NCI-H1092 treated with DMSO at 0.1 percent for 48 hours (cell line): Measurements from ENCODE around the gene CENATAC.
"Not testable (repeated sequence)": the region's sequence is repeated elsewhere in the genome, so short reads cannot be mapped to it uniquely, and the experiment has no call there.

ENCODE experiments used
- DNase-seq: peaks from one replicate; lab custom pipeline; 2025; lab: John Stamatoyannopoulos, UW

CENATAC gene, protein sequence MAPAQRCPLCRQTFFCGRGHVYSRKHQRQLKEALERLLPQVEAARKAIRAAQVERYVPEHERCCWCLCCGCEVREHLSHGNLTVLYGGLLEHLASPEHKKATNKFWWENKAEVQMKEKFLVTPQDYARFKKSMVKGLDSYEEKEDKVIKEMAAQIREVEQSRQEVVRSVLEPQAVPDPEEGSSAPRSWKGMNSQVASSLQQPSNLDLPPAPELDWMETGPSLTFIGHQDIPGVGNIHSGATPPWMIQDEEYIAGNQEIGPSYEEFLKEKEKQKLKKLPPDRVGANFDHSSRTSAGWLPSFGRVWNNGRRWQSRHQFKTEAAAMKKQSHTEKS

DNA sequence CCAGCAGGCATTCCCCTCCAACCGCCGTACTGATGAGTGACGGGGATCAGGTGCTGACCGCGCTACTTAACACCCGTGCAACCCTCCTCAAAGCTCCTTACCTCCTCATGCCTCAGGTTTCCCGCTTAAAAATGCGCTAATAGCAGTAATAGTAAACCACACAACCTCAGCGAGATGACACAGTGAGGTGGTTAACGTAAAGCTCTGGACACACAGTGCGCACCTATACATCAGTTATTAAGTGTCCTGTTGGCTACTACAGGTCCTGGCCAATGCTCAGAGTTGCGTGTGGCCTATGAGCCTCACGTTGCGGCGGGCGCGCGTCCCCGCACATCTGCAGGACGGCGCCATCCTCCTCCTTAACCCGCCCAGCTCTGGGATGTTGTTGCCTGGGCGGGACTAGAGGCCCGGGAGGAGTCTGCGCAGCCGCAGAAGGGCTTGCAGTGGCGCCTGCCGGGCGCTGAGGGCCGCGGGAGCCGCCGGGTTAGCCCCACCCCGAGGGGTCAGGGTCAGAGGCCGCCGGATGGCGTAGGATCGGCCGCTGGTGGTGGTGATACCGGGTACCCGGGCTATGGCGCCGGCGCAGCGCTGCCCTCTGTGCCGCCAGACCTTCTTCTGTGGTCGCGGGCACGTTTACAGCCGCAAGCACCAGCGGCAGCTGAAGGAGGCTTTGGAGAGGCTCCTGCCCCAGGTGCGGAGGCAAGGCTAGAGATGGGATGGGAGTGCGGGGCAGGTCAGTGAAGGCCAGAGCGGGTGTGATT, at the start of gene CENATAC:
Gene CENATAC, plus strand, starts transcription at position 512 of the 761 bp plus-strand sequence. Its CDS starts 60 bp downstream, at position 572.
- DNase-seq, result peak; percentile 96

DNA sequence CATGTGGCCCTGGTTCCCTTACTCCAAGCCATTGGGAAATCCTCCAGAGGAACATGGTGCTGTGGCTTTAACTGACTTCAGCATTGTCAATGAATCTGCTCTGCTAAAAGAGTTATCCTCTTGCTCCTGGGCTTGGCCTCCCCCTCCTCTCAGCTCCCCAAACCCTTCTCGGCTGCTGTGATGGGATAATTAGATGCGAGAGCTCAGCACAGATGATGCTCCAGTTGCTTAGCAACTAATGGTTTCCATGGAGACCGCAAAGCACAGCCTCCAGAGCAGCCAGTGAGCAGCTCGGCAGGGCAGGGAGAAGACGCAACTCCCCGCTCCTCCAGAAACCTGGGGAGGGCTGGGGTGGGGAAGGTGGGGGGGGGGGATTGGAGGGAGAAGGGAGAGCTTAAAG, 44.7 kb upstream of the CENATAC start:
- peak; percentile 36 for DNase-seq

DNA sequence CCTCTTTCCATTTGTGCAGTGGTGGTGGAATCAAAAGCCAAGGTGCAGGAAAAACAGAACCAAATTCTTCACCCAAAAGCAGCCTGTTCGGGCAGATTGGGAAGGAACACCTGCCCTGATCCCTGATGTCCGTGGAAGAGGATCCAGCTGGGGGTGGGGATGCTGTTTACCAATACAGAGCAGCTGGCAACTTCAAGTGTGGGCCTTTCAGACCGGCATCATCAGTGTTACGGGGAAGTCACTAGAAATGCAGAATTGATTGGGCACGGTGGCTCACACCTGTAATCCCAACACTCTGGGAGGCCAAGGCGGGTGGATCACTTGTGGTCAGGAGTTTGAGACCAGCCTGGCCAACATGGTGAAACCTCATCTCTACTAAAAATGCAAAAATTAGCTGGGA, 44.0 kb upstream of the CENATAC start:
- DNase-seq, result not testable (repeated sequence)

DNA sequence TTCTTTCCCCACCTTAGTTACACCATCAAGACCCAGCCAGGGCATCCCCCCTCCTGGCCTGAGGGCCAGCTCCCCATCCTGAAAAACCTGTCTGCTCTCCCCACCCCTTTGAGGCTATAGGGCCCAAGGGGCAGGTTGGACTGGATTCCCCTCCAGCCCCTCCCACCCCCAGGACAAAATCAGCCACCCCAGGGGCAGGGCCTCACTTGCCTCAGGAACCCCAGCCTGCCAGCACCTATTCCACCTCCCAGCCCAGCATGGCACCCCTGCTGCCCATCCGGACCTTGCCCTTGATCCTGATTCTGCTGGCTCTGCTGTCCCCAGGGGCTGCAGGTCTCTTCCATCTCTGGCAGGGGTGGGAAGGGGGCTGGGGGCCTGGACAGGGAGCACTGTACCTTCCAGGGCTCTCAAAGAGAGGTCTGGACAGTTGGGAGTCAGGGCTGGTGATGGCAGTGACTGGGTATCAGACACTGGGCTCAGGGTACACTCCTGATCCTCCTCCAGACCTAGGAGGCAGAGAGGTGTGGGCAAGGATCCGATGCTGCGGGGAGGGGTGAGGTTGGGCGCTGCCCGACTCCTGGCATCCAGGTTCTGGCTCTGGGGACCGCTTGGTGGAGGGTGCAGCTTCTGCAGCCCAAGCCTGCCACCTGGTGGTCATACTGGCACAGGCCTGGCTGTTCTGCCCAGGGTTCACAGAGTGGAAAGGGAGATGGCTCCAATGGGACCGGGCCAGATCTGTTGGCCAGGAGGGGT, 41.7 kb upstream of the CENATAC start, which contains the start of gene UPK2:
Gene UPK2, plus strand, starts transcription at position 205 of the 753 bp plus-strand sequence. Its CDS starts 53 bp downstream, at position 258.
- peak; percentile 62 for DNase-seq

DNA sequence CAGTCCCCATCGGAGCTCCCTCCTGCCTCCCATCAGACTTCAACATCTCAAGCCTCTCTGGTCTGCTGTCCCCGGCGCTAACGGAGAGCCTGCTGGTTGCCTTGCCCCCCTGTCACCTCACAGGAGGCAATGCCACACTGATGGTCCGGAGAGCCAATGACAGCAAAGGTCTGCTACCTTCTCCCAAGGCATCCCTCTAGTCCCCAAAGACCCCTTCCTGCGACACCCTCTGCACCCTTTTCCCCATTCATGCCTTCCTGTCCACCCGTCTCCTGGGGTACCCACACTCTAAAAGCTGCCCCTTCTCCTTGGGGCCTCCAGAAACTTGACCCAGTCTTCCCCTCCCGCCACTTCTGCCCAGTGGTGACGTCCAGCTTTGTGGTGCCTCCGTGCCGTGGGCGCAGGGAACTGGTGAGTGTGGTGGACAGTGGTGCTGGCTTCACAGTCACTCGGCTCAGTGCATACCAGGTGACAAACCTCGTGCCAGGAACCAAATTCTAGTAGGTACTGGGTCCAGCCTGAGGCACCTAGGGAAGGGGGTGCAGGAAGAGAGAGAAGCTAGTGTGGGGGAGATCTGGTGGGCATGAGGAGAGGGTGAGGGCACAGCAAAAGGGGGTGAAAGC, 41.0 kb upstream of the CENATAC start:
- no peak for DNase-seq

DNA sequence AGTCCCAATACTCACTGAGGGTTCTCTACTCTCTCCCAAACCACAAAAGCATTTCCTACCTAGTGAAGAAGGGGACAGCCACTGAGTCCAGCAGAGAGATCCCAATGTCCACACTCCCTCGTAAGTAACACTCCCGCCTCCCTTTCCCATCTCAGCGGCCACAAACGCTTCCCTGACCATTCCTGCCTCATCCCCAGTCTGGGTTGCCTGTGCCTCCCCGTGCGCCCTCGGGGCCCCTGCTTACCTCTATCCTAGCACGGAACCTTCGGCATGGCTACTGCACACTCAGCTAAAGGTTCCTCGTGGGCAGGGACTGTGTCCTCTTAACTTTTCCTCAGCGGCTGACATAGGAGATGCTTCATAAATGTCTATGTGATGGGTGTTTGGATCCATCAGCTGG, 40.4 kb upstream of the CENATAC start:
- DNase-seq, result no peak

DNA sequence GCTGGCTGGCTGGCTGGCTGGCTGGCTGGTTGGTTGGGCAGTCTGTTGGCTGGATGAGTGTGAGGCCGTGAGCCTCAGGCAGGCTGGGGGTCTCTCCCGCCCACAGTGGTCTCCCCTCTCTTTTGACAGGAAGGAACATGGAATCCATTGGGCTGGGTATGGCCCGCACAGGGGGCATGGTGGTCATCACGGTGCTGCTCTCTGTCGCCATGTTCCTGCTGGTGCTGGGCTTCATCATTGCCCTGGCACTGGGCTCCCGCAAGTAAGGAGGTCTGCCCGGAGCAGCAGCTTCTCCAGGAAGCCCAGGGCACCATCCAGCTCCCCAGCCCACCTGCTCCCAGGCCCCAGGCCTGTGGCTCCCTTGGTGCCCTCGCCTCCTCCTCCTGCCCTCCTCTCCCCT, 40.0 kb upstream of the CENATAC start:
- DNase-seq, result no peak

DNA sequence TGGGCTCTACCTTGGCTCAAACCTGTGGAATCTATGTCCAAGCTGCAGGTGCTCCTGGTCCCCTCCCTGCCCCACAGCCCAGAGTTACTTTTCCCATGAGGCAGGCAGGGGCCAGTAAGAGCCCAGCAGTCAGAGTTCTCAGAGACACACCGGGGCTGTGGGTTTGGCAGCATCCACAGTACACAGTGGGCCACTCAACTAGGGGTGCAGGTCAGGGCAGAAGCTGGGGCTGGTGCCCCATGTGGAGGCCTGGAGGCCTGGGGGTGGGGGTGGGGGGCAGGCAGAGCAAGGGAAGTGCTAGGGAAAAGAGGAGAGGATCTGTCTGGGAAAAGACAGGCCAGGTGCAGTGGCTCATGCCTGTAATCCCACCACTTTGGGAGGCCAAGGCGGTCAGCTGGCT, 39.4 kb upstream of the CENATAC start:
- DNase-seq, result no peak

DNA sequence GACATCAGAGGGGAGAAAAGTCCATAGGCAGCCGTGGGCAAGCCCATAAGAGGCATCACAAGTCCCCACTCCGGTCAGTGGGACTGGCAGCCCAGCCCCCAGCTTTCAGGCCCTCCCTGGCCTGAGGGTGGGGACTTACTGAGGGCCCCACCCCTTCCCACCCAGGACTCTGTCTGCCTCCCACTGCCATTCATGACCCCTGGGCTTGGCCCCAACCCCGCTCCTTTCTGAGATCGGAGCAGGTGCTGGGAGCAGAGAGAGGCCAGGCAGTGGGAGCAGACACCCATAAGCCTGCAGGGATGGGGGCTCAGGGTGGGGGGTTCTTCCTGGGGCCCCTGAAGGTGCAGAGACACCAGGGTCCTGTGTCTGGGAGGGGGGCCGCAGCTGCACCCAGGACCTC, 36.7 kb upstream of the CENATAC start:
- no peak for DNase-seq

DNA sequence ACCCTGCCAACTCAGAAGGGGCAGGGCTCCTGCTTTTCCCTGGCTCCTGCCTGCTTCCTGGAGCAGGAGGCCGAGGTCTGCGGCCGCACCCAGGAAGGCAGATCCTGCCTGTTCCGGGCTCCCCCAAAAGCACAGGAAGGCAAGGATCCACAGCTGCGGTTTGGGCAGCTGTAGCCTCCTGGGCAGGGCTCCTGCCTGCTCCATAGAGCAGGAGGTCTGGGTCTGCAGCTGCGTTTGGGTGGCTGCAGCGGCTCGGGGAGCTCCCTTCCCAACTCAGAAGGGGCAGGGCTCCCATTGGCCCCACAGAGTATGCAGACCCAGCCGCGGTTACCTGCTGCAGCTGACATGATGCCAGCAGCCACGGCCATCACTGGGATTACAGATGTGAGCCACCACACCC, 36.3 kb upstream of the CENATAC start:
- DNase-seq, result no peak

DNA sequence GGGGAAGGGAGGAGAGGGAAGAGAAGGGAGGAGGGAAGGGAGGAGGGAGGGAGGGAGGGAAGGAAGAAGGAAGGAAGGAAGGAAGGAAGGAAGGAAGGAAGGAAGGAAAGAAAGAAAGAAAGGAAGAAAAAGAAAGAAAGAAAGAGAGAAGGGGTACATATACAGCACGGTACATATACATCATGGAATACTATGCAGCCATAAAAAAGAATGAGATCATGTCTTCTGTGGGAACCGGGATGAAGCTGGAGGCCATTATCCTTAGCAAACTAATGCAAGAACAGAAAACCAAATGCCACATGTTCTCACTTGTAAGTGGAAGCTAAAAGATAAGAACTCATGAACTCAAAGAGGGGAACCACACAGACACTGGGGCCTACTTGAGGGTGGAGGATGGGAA, 28.4 kb upstream of the CENATAC start:
- DNase-seq, result not testable (repeated sequence)

DNA sequence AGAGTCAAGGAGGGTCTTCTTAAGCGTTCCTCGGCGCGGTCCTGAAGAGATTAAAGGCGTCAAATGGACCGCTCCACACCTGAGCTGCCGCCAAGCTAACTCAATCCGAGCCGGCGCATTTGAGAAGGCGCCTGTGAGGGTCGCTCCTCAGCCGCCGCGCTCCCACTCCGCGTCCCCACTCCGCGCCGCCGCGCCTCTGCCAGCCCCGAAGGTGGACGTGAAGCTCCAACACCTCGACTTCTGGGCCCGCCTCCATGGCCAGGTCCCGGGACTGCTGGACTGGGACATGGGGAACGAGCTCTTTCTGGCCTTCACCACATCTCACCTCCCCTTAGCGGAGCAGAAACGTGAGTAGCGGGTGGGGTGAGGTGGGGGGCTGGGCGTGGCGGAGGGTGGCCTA, 26.3 kb upstream of the CENATAC start, which contains the start of gene FOXR1:
Gene FOXR1, plus strand, starts transcription at position 116 of the 400 bp plus-strand sequence. Its CDS starts 171 bp downstream, at position 287.
- DNase-seq, result no peak

DNA sequence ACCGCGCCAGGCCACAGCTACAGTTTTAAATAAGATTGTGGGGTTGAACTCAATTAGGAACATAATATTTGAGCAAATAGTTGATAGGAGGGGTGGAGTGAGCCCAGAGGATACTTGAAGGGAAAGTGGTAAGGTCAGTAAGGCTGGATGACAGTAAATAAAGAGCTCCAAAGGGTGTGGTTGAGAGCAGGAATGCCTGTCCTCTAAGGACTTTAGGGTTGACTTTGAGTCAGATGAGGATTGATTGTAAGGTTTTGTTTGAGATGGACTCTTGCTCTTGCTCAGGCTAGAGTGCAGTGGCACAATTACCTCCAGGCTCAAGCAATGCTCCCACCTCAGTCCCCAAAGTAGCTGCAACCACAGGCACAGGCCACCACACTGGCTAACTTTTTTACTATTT, 24.0 kb upstream of the CENATAC start:
- DNase-seq, result no peak

DNA sequence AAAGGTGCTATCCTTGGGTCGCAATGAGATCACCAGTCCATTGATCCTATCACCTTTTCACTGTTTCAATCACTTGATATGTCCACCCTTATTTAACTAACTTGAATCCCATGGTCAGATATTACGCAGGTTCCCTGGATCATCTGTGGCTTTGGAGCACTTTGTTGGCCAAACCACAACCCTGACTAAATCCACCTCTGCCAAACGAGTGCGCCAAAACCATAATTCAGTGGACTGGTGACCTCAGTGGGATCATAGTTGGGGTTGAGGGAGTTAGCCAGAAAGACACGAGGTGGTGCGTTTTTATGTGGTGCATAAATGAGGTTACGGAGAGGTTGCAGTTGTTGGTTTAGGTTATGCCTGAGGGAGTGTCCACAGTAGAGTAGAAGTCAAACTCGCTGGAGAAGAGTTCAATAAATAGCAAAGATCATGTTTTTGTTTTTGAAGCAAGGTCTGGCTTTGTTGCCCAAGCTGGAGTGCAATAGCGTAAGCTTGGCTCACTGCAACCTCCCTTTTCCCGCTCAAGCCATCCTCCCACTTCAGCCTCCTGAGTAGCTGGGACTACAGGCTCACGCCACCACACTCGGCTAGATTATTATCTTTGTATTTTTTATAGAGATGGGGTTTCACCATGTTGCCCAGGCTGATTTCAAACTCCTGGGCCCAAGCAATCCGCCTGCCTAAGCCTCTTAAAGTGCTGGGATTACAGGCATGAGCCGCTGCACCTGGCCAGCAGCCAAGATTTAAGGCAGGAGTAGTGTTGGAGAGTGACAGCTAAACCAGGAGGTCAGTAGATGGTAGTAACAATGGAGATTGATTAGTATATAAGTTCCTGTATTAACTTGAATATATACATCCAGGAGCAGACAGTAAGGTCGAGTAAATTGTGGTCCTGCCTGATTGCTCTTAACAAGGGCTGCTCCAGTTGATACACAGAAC, 21.9 kb upstream of the CENATAC start:
- no peak for DNase-seq

DNA sequence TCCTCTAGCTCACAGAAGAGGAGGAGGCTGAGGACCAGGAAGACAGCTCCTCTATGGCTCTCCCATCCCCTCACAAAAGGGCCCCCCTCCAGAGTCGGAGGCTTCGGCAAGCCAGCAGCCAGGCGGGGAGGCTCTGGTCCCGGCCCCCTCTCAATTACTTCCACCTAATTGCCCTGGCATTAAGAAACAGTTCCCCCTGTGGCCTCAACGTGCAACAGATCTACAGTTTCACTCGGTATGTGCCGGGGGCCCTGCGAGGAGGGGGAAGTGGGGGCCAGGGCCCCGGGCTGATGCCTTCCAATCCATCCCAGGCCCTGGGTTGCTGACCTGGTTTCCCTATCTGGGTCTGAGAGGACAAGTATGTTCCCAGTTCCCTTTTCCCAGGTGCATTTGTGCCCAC, 18.5 kb upstream of the CENATAC start:
- DNase-seq, result no peak

DNA sequence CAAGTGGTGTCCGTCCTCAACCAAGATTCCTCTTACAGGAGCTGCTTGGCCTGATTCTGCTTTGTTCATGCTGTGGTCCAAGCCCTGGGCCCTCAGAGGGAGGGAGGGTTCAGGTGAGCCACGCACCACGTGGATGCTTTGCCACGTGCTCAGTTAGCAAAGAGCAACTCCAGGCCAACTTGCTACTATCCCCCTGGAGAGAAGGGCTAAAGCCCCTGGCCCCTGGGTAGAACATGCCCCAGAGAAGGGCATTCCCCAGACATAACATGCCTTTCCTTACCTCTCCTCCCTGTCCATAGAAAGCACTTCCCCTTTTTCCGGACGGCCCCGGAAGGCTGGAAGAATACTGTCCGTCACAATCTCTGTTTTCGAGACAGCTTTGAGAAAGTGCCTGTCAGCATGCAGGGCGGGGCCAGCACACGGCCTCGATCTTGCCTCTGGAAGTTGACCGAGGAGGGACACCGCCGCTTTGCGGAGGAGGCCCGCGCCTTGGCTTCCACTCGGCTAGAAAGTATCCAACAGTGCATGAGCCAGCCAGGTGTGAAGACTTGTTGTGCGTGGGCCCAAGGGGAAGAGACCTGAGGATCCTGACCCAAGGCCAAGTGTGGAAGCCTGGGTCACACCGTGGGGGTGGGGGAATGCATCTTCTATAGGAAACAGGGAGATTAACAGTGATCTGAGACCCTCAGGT, 17.6 kb upstream of the CENATAC start:
- no peak for DNase-seq

DNA sequence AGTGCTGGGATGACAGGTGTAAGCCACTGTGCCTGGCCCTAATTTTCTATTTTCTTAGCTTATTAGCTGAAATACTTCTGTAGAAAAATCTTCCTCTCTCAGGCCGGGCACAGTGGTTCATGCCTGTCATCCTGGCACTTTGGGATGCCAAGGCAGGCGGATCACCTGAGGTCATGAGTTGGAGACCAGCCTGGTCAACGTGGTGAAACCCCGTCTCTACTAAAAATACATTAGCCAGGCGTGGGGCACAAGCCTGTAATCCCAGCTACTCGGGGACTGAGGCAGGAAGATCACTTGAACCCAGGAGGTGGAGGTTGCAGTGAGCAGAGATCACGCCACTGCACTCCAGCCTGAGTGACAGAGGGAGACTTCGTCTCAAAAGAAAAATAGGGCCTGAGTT, 13.6 kb upstream of the CENATAC start:
- not testable (repeated sequence) for DNase-seq

DNA sequence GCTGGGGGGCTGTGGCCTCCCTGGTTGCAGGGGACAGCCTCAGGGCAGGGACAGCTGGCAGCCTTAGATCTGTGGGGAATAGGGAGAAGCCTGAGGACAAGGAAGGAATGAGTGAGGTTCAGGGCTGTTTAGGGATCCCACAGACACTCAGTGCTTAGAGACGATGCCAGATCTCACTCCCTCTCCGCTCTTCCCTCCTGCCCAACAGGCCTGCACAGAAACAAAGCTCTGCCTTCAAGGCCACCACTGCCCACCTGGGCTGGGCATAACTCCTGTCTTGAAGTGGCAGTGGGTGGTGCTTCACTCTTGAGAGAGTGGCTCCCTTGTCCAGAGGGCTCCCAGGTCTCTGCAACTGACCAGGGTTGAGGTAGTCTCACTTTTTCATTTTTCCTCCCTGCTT, 13.1 kb upstream of the CENATAC start:
- DNase-seq, result no peak

DNA sequence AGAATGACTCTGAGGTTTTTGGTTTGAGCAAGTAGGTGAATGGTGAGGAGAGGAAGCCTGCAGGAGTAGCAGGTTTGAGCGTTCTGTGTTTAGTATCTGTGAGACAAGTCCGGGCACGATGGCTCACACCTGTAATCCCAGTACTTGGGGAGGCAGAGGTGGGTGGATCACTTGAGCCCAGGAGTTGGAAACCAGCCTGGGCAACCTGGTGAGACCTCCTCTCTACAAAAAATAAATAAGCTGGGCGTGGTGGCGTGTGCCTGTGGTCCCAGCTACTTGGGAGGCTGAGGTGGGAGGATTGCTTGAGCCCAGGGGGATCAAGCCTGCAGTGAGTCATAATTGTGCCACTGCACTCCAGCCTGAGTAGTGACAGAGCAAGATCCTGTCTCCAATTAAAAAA, 9.7 kb upstream of the CENATAC start:
- no peak for DNase-seq

DNA sequence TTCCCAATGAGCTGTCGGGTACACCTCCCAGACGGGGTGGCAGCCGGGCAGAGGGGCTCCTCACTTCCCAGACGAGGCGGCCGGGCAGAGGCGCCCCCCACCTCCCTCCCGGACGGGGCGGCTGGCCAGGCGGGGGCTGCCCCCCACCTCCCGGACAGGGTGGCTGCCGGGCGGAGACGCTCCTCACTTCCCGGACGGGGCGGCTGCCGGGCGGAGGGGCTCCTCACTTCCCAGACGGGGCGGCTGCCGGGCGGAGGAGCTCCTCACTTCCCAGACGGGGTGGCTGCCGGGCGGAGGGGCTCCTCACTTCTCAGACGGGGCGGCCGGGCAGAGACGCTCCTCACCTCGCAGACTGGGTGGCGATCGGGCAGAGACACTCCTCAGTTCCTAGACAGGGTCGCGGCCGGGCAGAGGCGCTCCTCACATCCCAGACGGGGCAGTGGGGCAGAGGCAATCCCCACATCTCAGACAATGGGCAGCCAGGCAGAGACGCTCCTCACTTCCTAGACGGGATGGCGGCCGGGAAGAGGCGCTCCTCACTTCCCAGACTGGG, 6.4 kb upstream of the CENATAC start:
- DNase-seq, result not testable (repeated sequence)
